Esophagus muscularis mucosa (tissue), 4 donors: ENCODE results near the gene RCVRN.

Experiments
- EP300 ChIP-seq: sonication (generic); formaldehyde crosslinking; IDR thresholded peaks from one replicate; pipeline ENCODE4 v1.6.1; 2017; ENCODE audit warnings: antibody characterized with exemption
- POLR2A ChIP-seq: fragments of 450-650 bp; IDR thresholded peaks from one replicate; pipeline ENCODE4 v1.6.1; 2017; ENCODE audit warnings: antibody characterized with exemption, moderate library complexity, mild to moderate bottlenecking, low read depth
- POLR2AphosphoS5 ChIP-seq, 2 donors: sonication (generic); formaldehyde crosslinking; IDR thresholded peaks; one replicate each; pipeline ENCODE4 v1.6.1; 2017; ENCODE audit warnings: antibody characterized with exemption in 2 of 2
- TF ChIP-seq, protein P1 (sequence below), 3 experiments: fragments of 200-600 bp in 2 of 3; fragments of 450-650 bp in 1 of 3; sonication (generic) in 2 of 3; IDR thresholded peaks; one replicate each; pipeline ENCODE4 v1.5.1; 2017 to 2019; ENCODE audit warnings: antibody characterized with exemption in 3 of 3, mild to moderate bottlenecking in 2 of 3, moderate library complexity in 1 of 3

DNA sequence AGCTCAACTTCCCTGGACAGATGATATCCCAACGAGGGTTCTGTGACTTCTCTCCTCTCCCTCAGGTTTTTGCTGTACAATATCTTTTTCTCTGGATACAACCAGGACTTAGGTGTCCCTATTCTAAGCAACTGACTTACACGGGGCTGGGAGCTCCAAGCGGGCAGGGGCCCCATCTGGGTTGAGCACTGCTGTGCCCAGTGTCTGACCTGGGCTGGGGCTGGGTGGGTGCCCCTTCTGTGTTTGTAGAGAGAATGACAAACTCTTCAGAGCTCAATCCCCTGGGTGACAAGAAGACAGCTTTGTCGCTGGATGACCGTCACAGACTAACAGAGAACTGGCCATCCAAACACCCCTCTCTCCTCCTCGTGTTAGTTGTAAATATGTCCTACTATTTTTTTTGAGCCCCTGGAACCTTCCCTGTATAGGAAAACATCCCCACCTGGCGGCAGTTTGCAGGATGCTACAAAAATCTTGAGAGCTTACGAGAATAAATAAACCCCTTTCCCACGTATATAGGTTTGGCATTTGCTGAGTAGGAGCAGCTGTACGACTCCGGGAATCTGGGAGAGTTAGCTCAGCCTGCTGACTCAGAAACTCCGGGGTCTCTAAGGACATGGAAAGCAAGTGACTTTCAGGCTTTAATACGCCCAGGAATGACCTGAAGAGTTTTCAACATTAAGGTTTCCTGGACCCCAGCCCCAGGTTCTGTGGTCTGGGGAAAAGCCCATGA, 23.7 kb upstream of the RCVRN start:
- TF ChIP-seq, protein P1, sequence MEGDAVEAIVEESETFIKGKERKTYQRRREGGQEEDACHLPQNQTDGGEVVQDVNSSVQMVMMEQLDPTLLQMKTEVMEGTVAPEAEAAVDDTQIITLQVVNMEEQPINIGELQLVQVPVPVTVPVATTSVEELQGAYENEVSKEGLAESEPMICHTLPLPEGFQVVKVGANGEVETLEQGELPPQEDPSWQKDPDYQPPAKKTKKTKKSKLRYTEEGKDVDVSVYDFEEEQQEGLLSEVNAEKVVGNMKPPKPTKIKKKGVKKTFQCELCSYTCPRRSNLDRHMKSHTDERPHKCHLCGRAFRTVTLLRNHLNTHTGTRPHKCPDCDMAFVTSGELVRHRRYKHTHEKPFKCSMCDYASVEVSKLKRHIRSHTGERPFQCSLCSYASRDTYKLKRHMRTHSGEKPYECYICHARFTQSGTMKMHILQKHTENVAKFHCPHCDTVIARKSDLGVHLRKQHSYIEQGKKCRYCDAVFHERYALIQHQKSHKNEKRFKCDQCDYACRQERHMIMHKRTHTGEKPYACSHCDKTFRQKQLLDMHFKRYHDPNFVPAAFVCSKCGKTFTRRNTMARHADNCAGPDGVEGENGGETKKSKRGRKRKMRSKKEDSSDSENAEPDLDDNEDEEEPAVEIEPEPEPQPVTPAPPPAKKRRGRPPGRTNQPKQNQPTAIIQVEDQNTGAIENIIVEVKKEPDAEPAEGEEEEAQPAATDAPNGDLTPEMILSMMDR (IDR thresholded peaks at IDR 0.05): peak; percentile 36 to 59 (median 41)
- no peak for TF ChIP-seq EP300
- no peak for TF ChIP-seq POLR2A
- TF ChIP-seq POLR2AphosphoS5 (IDR thresholded peaks at IDR 0.05): no peak
